LNCaP clone FGC (cell line): ENCODE data around the gene VPS29.
A peak's percentile ranks its signal among the peaks of the same experiment; 100 is the strongest.

ENCODE experiments used
- DNase-seq: peaks from one replicate; pipeline ENCODE4 v3.0.0-alpha.2; 2011; ENCODE audit warnings: low read depth
- H3K4me3 ChIP-seq: 2 replicates; pipeline ENCODE4 v1.5.1; 2011; ENCODE audit warnings: mild to moderate bottlenecking, low read depth, low read length, control low read depth
- CTCF ChIP-seq: IDR thresholded peaks from 2 replicates; pipeline ENCODE4 v1.5.1; 2012; ENCODE audit warnings: mild to moderate bottlenecking; ENCODE audit not compliant: control insufficient read depth, insufficient read depth; ENCODE audit errors: extremely low read depth

The VPS29 gene

GRCh38 chr12:110458756-110459155 lies 43.2 kb downstream of the VPS29 start:
- H3K4me3 ChIP-seq: no peak overlapping the region
- no peak for TF ChIP-seq CTCF
- no peak for DNase-seq

GRCh38 chr12:110453569-110454296 lies 48.2 kb downstream of the VPS29 start:
- TF ChIP-seq CTCF: no peak
- DNase-seq: no peak
- H3K4me3 ChIP-seq: no peak overlapping the region

GRCh38 chr12:110451263-110451662 lies 50.6 kb downstream of the VPS29 start:
- TF ChIP-seq CTCF: no peak

GRCh38 chr12:110449799-110450497 lies 52.0 kb downstream of the VPS29 start, which contains the start of gene ARPC3:
Gene ARPC3 (minus strand): TSS chr12:110450337. CDS start chr12:110450260, 77 bp downstream.
- peak; percentile 91 for TF ChIP-seq CTCF
- peak; percentile 83 for DNase-seq
- H3K4me3 ChIP-seq: peak within 1 kb of the TSS; percentile 86

More at GRCh38 chr12:110451263-110451662, 50.6 kb downstream of the VPS29 start:
- DNase-seq: no peak
- no peak overlapping the region for H3K4me3 ChIP-seq

GRCh38 chr12:110444455-110444854 lies 57.5 kb downstream of the VPS29 start:
- DNase-seq: no peak
- no peak for TF ChIP-seq CTCF
- H3K4me3 ChIP-seq: no peak overlapping the region
